Upper lobe of left lung (tissue), 6 donors: Measurements from ENCODE around the gene BTBD7. TPM values are rescaled to one million over a fixed set of nuclear protein-coding genes. Genes with fewer than 3 reads are reported as not detected.

Experiments used
- ATAC-seq, 2 donors: fragments of 200-7000 bp; cut with Tn5 transposase; one replicate each; pipeline ENCODE4 v1.9.1; 2022; ENCODE audit warnings: mild to moderate bottlenecking in 2 of 2, moderate library complexity in 2 of 2; ENCODE audit not compliant: low FRiP score in 2 of 2
- DNase-seq, 2 donors: peaks; one replicate each; pipeline ENCODE4 v3.0.0-alpha.2; 2019 to 2020
- H3K27ac ChIP-seq, 4 donors: fragments of 200-600 bp; sonication (generic); one replicate each; pipeline ENCODE4 v1.5.1; 2016 to 2019
- H3K27me3 ChIP-seq, 4 donors: fragments of 200-600 bp; sonication (generic); one replicate each; pipeline ENCODE4 v1.5.1; 2017 to 2019
- H3K36me3 ChIP-seq, 4 donors: fragments of 200-600 bp; sonication (generic); one replicate each; pipeline ENCODE4 v1.5.1; 2016 to 2019
- H3K4me1 ChIP-seq, 4 donors: fragments of 200-600 bp; sonication (generic); one replicate each; pipeline ENCODE4 v1.5.1; 2018 to 2019
- H3K4me3 ChIP-seq, 4 donors: fragments of 200-600 bp; sonication (generic); one replicate each; pipeline ENCODE4 v1.5.1; 2017 to 2019; ENCODE audit warnings: mild to moderate bottlenecking in 2 of 4, moderate library complexity in 1 of 4
- H3K9me3 ChIP-seq, 4 donors: fragments of 200-600 bp; sonication (generic); one replicate each; pipeline ENCODE4 v1.5.1; 2018 to 2019
- EP300 ChIP-seq, 4 donors: sonication (generic); formaldehyde crosslinking; IDR thresholded peaks; one replicate each; pipeline ENCODE4 v1.5.1; 2017; ENCODE audit warnings: antibody characterized with exemption in 4 of 4, control low read depth in 2 of 4
- POLR2A ChIP-seq, 4 donors: fragments of 450-650 bp; IDR thresholded peaks; one replicate each; pipeline ENCODE4 v1.5.1; 2016 to 2017; ENCODE audit warnings: antibody characterized with exemption in 4 of 4, mild to moderate bottlenecking in 2 of 4
- POLR2AphosphoS5 ChIP-seq, 2 donors: sonication (generic); formaldehyde crosslinking; IDR thresholded peaks; one replicate each; pipeline ENCODE4 v1.5.1; 2017; ENCODE audit warnings: antibody characterized with exemption in 2 of 2
- WGBS, 2 donors: methylation state at CpG; one replicate each; pipeline ENCODE4 v1.1.5; 2017 to 2018; 5-methylcytosine and 5-hydroxymethylcytosine counted together
- total RNA-seq, 6 donors: library from RNA; depleted of rRNA in 4 of 6; stranded (reverse); fragments of >200 nt in 4 of 6; gene quantifications; one replicate each; pipeline versions ENCODE4 v1.1.0 to v1.2.1, GENCODE V29; 2016 to 2021
- TF ChIP-seq, protein P1 (sequence below), 6 experiments: fragments of 450-650 bp in 4 of 6; fragments of 200-600 bp in 2 of 6; sonication (generic) in 2 of 6; IDR thresholded peaks; one replicate each; pipeline ENCODE4 v1.5.1; 2016 to 2019; ENCODE audit warnings: antibody characterized with exemption in 6 of 6
- donor health status: DM: no; HTN: no; CAD: no; lungs with moderate emphysema.
- donor health status: DM: no; HTN: yes; CAD: no; lungs with severe emphysema.

BTBD7 gene
- total RNA-seq, 6 donors from 2014 or later = 15.1 to 46.1 (median 36.9) TPM

DNA sequence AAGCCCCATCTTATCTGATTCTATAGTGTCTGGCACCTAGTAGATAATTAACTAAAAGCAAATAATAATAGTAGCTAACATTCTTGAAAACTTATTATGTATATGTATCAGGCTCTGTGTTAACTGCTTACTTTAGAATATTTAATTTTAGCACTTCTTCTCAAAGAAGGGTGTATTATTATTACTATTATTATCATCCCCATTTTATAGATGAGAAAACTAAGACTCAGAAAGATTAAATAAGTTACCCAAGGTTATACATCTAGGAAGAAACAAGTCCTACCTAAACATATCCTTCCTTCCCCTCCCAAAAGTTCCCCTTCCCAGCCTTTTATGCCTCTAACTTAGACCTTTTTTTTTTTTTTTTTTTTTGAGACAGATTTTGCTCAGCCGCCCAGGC, 64.4 kb downstream of the BTBD7 start:
- WGBS, 2 donors = 92 to 100% methylated on average over 1 of the region's 1 CpG
- no peak overlapping the region for H3K27ac ChIP-seq
- H3K9me3 ChIP-seq = no peaks in the 10 kb centered on the region
- H3K4me1 ChIP-seq = peaks cover 0 to 4% (median 0%) of the 10 kb centered on the region in 4 donors
- no peaks in the 10 kb centered on the region for H3K27me3 ChIP-seq
- TF ChIP-seq POLR2A (IDR thresholded peaks at IDR 0.05) (no peak), EP300 (IDR thresholded peaks at IDR 0.05) (no peak), POLR2AphosphoS5 (IDR thresholded peaks at IDR 0.05) (no peak)
- TF ChIP-seq, protein P1, sequence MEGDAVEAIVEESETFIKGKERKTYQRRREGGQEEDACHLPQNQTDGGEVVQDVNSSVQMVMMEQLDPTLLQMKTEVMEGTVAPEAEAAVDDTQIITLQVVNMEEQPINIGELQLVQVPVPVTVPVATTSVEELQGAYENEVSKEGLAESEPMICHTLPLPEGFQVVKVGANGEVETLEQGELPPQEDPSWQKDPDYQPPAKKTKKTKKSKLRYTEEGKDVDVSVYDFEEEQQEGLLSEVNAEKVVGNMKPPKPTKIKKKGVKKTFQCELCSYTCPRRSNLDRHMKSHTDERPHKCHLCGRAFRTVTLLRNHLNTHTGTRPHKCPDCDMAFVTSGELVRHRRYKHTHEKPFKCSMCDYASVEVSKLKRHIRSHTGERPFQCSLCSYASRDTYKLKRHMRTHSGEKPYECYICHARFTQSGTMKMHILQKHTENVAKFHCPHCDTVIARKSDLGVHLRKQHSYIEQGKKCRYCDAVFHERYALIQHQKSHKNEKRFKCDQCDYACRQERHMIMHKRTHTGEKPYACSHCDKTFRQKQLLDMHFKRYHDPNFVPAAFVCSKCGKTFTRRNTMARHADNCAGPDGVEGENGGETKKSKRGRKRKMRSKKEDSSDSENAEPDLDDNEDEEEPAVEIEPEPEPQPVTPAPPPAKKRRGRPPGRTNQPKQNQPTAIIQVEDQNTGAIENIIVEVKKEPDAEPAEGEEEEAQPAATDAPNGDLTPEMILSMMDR (IDR thresholded peaks at IDR 0.05) = no peak
- peaks cover 0 to 6% (median 2%) of the 10 kb centered on the region in 4 donors for H3K36me3 ChIP-seq
- no peak overlapping the region for H3K4me3 ChIP-seq
- ATAC-seq = no peak
- DNase-seq = no peak

GRCh38 chr14:93267149-93267711, 65.6 kb downstream of the BTBD7 start:
- Histone ChIP-seq H3K27ac (no peak overlapping the region), H3K36me3 (peaks cover 0 to 16% (median 8%) of the 10 kb centered on the region in 4 donors), H3K4me1 (peaks cover 0 to 4% (median 0%) of the 10 kb centered on the region in 4 donors), H3K27me3 (no peaks in the 10 kb centered on the region), H3K4me3 (no peak overlapping the region), H3K9me3 (no peaks in the 10 kb centered on the region)
- ATAC-seq (no peak), DNase-seq (no peak)
- 75 to 79% methylated on average over 3 of the region's 3 CpGs for whole genome bisulfite sequencing, 2 donors
- TF ChIP-seq POLR2A (IDR thresholded peaks at IDR 0.05) (no peak), EP300 (IDR thresholded peaks at IDR 0.05) (no peak), POLR2AphosphoS5 (IDR thresholded peaks at IDR 0.05) (no peak)
- TF ChIP-seq, protein P1 (IDR thresholded peaks at IDR 0.05) = no peak

GRCh38 chr14:93266127-93266526, 66.7 kb downstream of the BTBD7 start:
- Histone ChIP-seq H3K36me3 (peaks cover 0 to 21% (median 11%) of the 10 kb centered on the region in 4 donors), H3K9me3 (no peaks in the 10 kb centered on the region), H3K4me1 (peaks cover 0 to 4% (median 0%) of the 10 kb centered on the region in 4 donors), H3K4me3 (no peak overlapping the region), H3K27ac (no peak overlapping the region), H3K27me3 (no peaks in the 10 kb centered on the region)
- ATAC-seq (no peak), DNase-seq (no peak)
- WGBS, 2 donors = 82 to 86% methylated on average over 6 of the region's 6 CpGs
- TF ChIP-seq, protein P1 (IDR thresholded peaks at IDR 0.05) = no peak
- no peak for TF ChIP-seq POLR2AphosphoS5 (IDR thresholded peaks at IDR 0.05)
- TF ChIP-seq POLR2A (IDR thresholded peaks at IDR 0.05) = no peak
- no peak for TF ChIP-seq EP300 (IDR thresholded peaks at IDR 0.05)

DNA sequence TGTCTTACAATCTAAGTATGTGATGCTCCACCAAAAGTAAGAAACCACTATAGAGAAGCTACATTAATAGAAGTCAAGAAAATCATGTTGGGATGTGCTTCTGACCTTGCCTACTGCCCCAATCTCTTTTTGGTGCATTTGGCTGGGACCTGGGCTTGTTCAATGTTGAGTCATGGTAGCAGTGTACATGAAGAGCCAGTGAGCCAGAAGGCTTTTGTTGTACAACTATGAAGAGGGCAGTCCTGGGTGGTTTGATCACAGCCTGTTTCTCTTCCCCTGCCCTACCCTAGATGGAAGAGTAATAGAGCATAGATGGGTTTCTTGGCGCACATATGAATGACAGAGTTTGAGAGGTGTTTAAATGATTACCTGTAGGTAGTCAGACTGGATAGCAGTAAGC, 69.4 kb downstream of the BTBD7 start:
- ATAC-seq (no peak), DNase-seq (no peak)
- no peaks in the 10 kb centered on the region for H3K27me3 ChIP-seq

More for the DNA sequence above, 69.4 kb downstream of the BTBD7 start:
- H3K36me3 ChIP-seq = peaks cover 0 to 26% (median 15%) of the 10 kb centered on the region in 4 donors
- H3K4me1 ChIP-seq = no peaks in the 10 kb centered on the region
- WGBS, 2 donors = 100% methylated on average over 1 of the region's 1 CpG
- no peaks in the 10 kb centered on the region for H3K9me3 ChIP-seq
- TF ChIP-seq POLR2A (IDR thresholded peaks at IDR 0.05) (no peak), EP300 (IDR thresholded peaks at IDR 0.05) (no peak), POLR2AphosphoS5 (IDR thresholded peaks at IDR 0.05) (no peak)
- TF ChIP-seq, protein P1 (IDR thresholded peaks at IDR 0.05) = no peak
- H3K27ac ChIP-seq = no peak overlapping the region
- no peak overlapping the region for H3K4me3 ChIP-seq
